Bronchial epithelial cell (primary cell): Measurements from ENCODE around the gene CCDC7. TPM values are rescaled to one million over a fixed set of nuclear protein-coding genes. Genes with fewer than 3 reads are reported as not detected.

Experiments used
- DNase-seq: peaks from one replicate; pipeline ENCODE4 v3.0.0-alpha.2; 2010; ENCODE audit warnings: low read depth
- FAIRE-seq: peaks from 2 replicates; lab custom pipeline; 2011; peaks lifted over from hg19 to GRCh38; lab: Jason Lieb, UNC
- H3K27me3 ChIP-seq: 2 replicates; pipeline ENCODE4 v1.5.1; 2011; ENCODE audit warnings: low read length; ENCODE audit not compliant: control insufficient read depth, insufficient read depth
- H3K36me3 ChIP-seq: 2 replicates; pipeline ENCODE4 v1.5.1; 2011; ENCODE audit warnings: low read length; ENCODE audit not compliant: control insufficient read depth, insufficient read depth
- H3K4me3 ChIP-seq: 2 replicates; pipeline ENCODE4 v1.5.1; 2011; ENCODE audit warnings: mild to moderate bottlenecking, low read depth, low read length, control low read depth
- CTCF ChIP-seq: IDR thresholded peaks from 2 replicates; pipeline ENCODE4 v1.5.1; 2011; ENCODE audit warnings: mild to moderate bottlenecking, moderate library complexity, low read length, control low read depth, inconsistent platforms; ENCODE audit not compliant: insufficient read depth, severe bottlenecking
- total RNA-seq: library from RNA; depleted of rRNA; stranded (reverse); fragments of >200 nt; gene quantifications from 2 replicates; pipeline ENCODE4 v1.2.1, GENCODE V29; 2014

Gene CCDC7
- total RNA-seq, 1 donor from 2014 or later, result 1.8 TPM

DNA sequence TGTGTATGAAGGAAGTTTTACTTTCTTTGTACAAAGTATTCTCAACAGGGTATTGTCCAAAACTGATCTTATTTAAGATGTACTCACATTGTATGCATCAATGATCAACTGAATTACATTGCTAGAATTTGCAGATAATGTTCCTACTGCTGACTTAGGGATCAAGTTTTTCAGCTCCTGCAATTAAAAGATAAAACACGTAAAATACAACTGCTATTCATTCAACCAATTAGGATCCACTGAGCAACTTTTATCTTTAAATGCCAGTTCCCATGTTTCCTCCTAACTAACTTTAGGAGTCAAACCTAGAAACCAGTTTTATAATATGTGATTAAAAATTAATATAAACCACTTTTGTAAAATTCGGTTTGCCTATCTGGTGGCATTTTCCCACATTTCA is 476.2 kb downstream of the CCDC7 start:
- no peak for DNase-seq
- no peak for FAIRE-seq
- Histone ChIP-seq H3K27me3 (no peaks in the 10 kb centered on the region), H3K4me3 (no peak overlapping the region), H3K36me3 (peaks cover 23% of the 10 kb centered on the region)
- TF ChIP-seq CTCF, result no peak

DNA sequence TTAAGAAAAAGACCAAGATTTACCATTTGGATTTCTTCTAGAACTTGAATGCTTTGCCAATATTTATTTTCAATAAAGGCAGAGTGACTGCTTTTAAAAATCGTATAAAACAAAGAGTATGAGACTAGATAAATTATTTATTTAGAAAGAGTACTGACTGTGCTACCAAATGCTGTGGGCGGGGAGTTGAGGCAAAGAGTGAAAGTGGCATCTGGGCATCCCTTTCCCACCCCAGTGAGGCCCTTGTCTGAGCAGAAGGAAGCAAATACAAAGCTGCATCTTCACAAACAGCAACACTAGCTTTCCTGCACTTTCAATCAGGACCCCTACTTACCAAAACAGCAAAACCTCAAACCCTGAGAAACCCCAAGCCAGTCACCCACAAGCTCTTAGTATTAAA is 477.2 kb downstream of the CCDC7 start:
- Histone ChIP-seq H3K4me3 (no peak overlapping the region), H3K27me3 (no peaks in the 10 kb centered on the region), H3K36me3 (peaks cover 25% of the 10 kb centered on the region)
- TF ChIP-seq CTCF, result no peak
- no peak for DNase-seq
- no peak for FAIRE-seq

GRCh38 chr10:32923849-32924248 is 477.9 kb downstream of the CCDC7 start:
- DNase-seq, result no peak
- Histone ChIP-seq H3K4me3 (no peak overlapping the region), H3K36me3 (peaks cover 23% of the 10 kb centered on the region), H3K27me3 (no peaks in the 10 kb centered on the region)
- FAIRE-seq, result no peak
- no peak for TF ChIP-seq CTCF

Other genes starting within 250 kb of the CCDC7 start
- 12.6 and 20.5 TPM in 2 replicates for gene EPC1, start 99.0 kb upstream of the CCDC7 start, total RNA-seq